HG02973 (cell line): ENCODE measurements around the gene DUSP3.

Experiments
- ATAC-seq: cut with Tn5 transposase; IDR thresholded peaks from one replicate; pipeline ENCODE4 v1.9.1; 2021; ENCODE audit warnings: moderate library complexity; ENCODE audit not compliant: unreplicated experiment

DUSP3 gene

GRCh38 chr17:43737722-43738121 lies 41.1 kb downstream of the DUSP3 start:
- no peak for ATAC-seq

DNA sequence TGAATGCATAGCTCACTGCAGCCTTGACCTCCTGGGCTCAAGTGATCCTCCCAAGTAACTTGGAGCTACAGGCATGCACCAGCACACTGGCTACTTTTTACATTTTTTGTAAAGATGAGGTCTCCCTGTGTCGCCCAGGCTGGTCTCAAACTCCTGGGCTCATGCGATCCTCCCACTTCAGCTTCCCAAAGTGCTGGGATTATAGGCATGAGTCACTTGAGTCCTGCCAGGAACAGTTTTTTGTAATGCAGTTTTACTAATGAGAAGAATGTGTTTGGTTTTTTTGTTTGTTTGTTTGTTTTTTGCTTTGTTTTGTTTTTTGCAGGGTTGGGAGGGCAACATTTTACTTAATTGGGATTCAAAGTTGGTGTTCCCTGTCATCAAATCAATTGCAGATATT lies 42.4 kb downstream of the DUSP3 start:
- no peak for ATAC-seq

DNA sequence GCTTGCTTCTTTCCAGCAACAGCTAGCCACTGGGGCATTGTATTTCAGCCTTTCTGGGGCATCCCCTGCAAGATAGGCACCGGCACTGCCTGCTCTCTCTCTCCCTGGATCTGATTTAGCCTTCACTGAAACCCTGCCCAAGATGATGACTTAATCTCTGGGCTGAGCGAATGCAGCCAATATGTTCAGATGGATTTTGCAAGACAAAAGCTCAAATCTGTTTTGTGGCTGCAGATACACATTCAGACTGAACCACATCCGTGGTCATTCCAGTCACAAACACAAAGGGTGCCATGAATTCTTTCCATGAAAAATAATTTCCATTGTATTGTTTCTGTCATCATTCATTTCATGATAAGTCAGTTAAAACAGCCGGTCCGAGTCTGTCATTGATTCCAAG lies 44.4 kb downstream of the DUSP3 start:
- no peak for ATAC-seq

GRCh38 chr17:43733956-43734355 lies 44.8 kb downstream of the DUSP3 start:
- no peak for ATAC-seq

DNA sequence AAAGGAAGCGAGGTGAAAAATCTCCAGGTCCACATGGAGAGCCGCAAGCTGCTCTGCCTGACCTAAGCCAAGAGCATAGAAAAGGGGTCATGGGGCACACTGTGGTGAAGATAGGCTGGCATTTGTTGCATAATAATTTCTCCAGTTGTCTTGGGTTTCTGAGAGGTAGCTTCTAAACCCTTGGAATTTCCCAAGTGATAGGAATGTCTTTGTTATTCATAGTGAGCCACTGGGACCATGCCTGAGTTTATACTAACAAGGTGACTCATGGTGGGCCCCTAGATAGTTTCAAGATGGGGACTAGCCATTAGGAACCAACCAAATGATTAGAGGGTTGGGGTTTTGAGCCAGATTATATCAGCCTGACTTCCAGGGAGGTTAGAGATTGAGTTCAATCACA lies 45.8 kb downstream of the DUSP3 start:
- ATAC-seq: no peak

DNA sequence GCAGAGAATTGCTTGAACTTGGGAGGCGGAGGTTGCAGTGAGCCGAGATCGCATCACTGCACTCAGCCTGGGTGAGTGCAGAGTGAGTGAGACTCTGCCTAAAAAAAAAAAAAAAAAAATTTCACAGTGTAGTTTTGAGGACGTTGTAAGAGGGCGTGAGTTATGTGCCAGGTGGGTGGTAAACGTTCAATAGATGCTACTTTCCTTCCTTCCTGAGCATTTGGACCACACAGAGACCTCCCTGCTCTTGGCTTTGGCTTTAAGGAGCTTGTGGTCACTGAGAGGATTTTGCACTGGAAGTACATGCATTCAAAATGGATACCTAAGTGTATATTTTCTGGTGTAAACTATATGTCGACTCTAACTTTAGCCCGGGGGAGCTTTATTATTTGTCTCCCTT lies 50.7 kb downstream of the DUSP3 start:
- ATAC-seq: no peak

- no peak for ATAC-seq
Measured at GRCh38 chr17:43723697-43724359, 54.9 kb downstream of the DUSP3 start.

DNA sequence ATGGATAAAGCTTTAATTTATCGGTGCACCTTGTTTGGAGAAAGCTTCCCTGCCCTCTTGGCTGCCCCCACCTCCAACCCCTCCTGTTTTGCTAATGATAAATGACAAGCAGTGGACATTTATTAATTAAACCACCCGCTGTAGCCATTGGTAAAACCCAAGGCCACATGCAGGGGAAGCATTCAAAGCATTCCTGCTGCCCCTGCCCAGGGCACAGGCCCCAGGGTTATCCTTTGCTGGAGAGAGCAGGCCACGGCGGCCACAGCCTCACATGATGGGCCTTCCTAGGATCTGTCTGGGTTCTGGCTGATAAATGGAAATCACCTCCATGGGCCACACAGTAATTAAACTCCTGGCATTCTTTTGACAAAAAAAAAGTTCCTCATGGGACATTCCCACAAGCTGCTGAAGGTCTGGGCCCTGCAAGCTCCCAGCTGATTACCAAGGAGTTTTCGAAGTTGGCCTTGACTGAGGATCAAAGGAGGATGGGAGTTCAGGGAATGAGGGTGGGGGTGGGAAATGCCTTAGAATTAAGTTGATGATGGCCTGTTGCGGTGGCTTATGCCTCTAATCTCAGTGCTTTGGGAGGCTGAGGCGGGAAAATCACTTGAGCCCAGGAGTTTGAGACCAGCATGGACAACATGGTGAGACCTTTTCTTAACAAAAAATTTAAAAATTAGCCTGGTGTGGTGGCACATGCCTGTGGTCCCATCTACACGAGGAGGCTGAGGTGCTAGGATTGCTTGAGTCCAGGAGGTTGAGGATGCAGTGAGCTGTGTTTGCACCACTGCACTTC lies 55.7 kb downstream of the DUSP3 start:
- no peak for ATAC-seq

- ATAC-seq: no peak
Measured at GRCh38 chr17:43722269-43722619, 56.5 kb downstream of the DUSP3 start.

- no peak for ATAC-seq
Measured at GRCh38 chr17:43721537-43722268, 57.1 kb downstream of the DUSP3 start.

DNA sequence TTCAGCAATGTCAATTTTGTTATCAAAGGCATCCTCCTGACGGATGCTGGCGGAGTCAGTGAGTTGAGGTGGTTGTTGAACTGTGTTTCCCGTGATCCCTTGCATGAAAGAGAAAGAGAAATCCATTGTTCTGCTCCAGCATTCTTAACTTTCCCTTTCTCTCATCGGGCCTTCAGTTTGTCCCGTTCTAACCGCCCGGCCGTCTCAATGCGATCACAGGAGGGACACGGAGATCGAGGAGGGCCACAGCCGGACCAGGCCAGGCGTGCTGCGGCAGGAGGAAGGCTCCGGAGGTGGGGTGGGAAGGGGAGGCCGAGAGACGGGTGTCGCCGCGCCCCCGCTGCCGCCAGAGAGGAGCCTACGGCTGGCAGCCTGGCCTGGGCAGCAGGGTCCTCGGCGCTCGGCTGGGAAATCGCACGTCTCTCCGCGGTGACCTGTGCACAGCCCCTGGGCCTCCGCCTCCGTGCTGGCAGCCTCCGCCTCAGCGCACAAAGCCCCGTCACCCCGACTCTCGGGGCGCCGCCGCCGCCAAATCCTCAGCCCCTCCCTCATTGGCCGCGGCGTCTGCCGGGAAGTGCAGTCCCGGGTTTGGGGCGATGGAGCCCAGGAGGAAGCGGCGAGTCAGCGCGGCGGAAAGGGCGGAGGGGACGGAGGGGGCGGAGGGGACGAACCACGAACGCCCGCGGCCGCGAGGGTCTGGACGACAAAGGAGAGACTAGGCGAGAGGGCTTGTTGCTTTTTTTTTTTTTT lies 58.3 kb downstream of the DUSP3 start:
- no peak for ATAC-seq

DNA sequence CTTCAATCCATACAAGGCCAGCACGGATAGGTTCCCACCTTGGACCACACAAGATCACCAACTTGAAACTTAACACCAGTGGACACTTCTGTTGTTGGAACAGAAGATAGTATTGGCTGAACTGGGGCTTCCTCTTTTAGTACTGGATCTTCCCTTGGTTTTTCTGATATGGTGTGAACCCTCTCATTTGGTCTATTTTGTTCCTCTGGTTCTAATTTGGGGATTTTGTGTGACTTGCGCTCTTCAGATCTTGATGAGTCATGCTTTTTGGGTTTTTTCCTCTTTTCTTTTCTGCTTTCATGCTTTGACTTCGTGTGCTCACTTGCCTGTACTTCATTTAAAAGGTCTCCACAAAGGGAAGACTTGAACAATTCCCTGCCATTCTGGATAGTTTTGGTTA lies 59.2 kb downstream of the DUSP3 start:
- no peak for ATAC-seq

GRCh38 chr17:43718544-43718943 lies 60.2 kb downstream of the DUSP3 start:
- no peak for ATAC-seq

DNA sequence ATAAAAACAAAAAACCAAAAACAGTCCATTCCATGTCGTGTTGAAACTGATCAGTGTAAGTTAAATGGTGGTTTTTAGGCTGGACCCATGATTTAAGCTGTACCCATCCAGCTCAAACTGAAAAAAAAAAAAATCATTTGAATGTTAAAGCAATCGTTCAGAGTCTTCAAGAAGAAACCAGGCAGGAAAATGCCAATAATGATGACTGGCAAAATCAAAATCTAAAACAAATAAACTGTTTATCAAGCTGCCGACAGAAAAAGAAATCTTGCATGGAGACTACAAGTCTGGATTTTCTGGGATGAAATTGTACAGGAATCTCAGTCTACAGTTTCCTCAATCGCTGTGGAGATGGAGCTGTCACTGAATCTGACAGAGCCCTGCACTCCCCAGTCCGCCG lies 60.9 kb downstream of the DUSP3 start:
- ATAC-seq: no peak
